H1 (cell line): ENCODE data around the gene CYP17A1.

Experiments
- CTCF ChIP-seq, 3 experiments: IDR thresholded peaks; 1 replicate in 2 of 3; 2 replicates in 1 of 3; pipeline versions ENCODE4 v1.5.1 to v1.6.1; 2011; ENCODE audit warnings: low read length in 3 of 3, mild to moderate bottlenecking in 3 of 3, inconsistent platforms in 2 of 3, low read depth in 1 of 3, moderate library complexity in 1 of 3; ENCODE audit not compliant: insufficient read depth in 1 of 3; ENCODE audit errors: control extremely low read depth in 1 of 3
- EZH2 ChIP-seq: fragments of 200-600 bp; sonication (generic); IDR thresholded peaks from 2 replicates; pipeline ENCODE4 v1.7.1; 2012; ENCODE audit warnings: low read depth, mild to moderate bottlenecking, moderate library complexity, low read length, inconsistent platforms; ENCODE audit not compliant: severe bottlenecking

GRCh38 chr10:102822222-102822621, 15.0 kb downstream of the CYP17A1 start:
- TF ChIP-seq EZH2 (no peak), CTCF (IDR thresholded peaks at IDR 0.05; ENCODE audit: control extremely low read depth in 1 of 3, insufficient read depth in 1 of 3, low read depth in 1 of 3, low read length in 3 of 3) (no peak)
